ENCODE measurements around the gene CHD5.

The CHD5 gene

GRCh38 chr1:6172549-6172948 is 7.6 kb downstream of the CHD5 start:
- DNase-seq: no peak

GRCh38 chr1:6171548-6172124 is 8.5 kb downstream of the CHD5 start:
- no peak for DNase-seq

GRCh38 chr1:6170742-6171201 is 9.3 kb downstream of the CHD5 start:
- no peak for DNase-seq

- no peak for DNase-seq
Observed at GRCh38 chr1:6170116-6170741, 9.9 kb downstream of the CHD5 start.

GRCh38 chr1:6168947-6169586 is 11.1 kb downstream of the CHD5 start:
- DNase-seq: no peak

GRCh38 chr1:6167391-6168303 is 12.5 kb downstream of the CHD5 start:
- no peak for DNase-seq

- DNase-seq: no peak
Observed at GRCh38 chr1:6166655-6167390, 13.3 kb downstream of the CHD5 start.

- no peak for DNase-seq
Observed at GRCh38 chr1:6166221-6166620, 13.9 kb downstream of the CHD5 start.

- DNase-seq: no peak
Observed at GRCh38 chr1:6165441-6165985, 14.6 kb downstream of the CHD5 start.

- DNase-seq: no peak
Observed at GRCh38 chr1:6165027-6165426, 15.1 kb downstream of the CHD5 start.

GRCh38 chr1:6163973-6164617 is 16.0 kb downstream of the CHD5 start:
- DNase-seq: no peak

GRCh38 chr1:6163191-6163972 is 16.7 kb downstream of the CHD5 start:
- no peak for DNase-seq

GRCh38 chr1:6162773-6163172 is 17.3 kb downstream of the CHD5 start:
- DNase-seq: no peak

GRCh38 chr1:6162341-6162740 is 17.8 kb downstream of the CHD5 start:
- DNase-seq: no peak

- no peak for DNase-seq
Observed at GRCh38 chr1:6158181-6158580, 21.9 kb downstream of the CHD5 start.

- DNase-seq: no peak
Observed at GRCh38 chr1:6157528-6158174, 22.5 kb downstream of the CHD5 start.

GRCh38 chr1:6157132-6157527 is 23.0 kb downstream of the CHD5 start:
- no peak for DNase-seq

- DNase-seq: no peak
Observed at GRCh38 chr1:6154525-6155319, 25.4 kb downstream of the CHD5 start.

- no peak for DNase-seq
Observed at GRCh38 chr1:6152882-6153281, 27.2 kb downstream of the CHD5 start.

GRCh38 chr1:6152181-6152580 is 27.9 kb downstream of the CHD5 start:
- no peak for DNase-seq

All from AML-193 (cell line).